Activated CD8-positive, alpha-beta T cell treated with anti-CD3 and anti-CD28 coated beads for 36 hours (primary cell): ENCODE results near the gene HEATR1. TPM values are rescaled to one million over a fixed set of nuclear protein-coding genes. Genes with fewer than 3 reads are reported as not detected.

Source experiments
- ATAC-seq: fragments of 200-7000 bp; cut with Tn5 transposase; one replicate; pipeline ENCODE4 v1.10.0; 2021; ENCODE audit warnings: mild to moderate bottlenecking, moderate library complexity
- CTCF ChIA-PET: fragments of 350-600 bp; sonication (Branson Sonifier 250); formaldehyde crosslinking; loops from one replicate; lab custom pipeline; 2021; ENCODE audit warnings: antibody characterized with exemption; lab: Charles Lee
- POLR2A ChIA-PET: fragments of 350-600 bp; sonication (Branson Sonifier 250); formaldehyde crosslinking; loops from one replicate; lab custom pipeline; 2021; ENCODE audit warnings: antibody characterized with exemption; lab: Charles Lee
- DNase-seq: peaks from one replicate; pipeline ENCODE4 v3.0.0-alpha.2; 2020
- H3K27ac Mint-ChIP-seq: one replicate; pipeline ENCODE4 v1.8.0; 2021; ENCODE audit warnings: mild to moderate bottlenecking, mixed read lengths
- H3K27me3 Mint-ChIP-seq: one replicate; pipeline ENCODE4 v1.8.0; 2021; ENCODE audit warnings: mixed read lengths
- H3K36me3 Mint-ChIP-seq: one replicate; pipeline ENCODE4 v1.8.0; 2021; ENCODE audit warnings: low read depth, mixed read lengths
- H3K4me1 Mint-ChIP-seq: one replicate; pipeline ENCODE4 v1.8.0; 2021; ENCODE audit warnings: low read depth, mixed read lengths
- H3K4me3 Mint-ChIP-seq: one replicate; pipeline ENCODE4 v1.8.0; 2021; ENCODE audit warnings: mild to moderate bottlenecking, moderate library complexity, mixed read lengths
- H3K9me3 Mint-ChIP-seq: one replicate; pipeline ENCODE4 v1.8.0; 2021; ENCODE audit warnings: mixed read lengths
- CTCF ChIP-seq: fragments of 200-600 bp; IDR thresholded peaks from one replicate; pipeline ENCODE4 v1.8.0; 2022; ENCODE audit warnings: antibody characterized with exemption, mild to moderate bottlenecking
- intact Hi-C: fragments of 100-400 bp; cut with micrococcal nuclease; formaldehyde crosslinking; loops from one replicate; pipeline ENCODE4 v1.10.0; 2022
- total RNA-seq, 2 experiments: library from RNA; stranded (reverse); gene quantifications; one replicate each; pipeline ENCODE4 v1.2.3, GENCODE V29; 2021

HEATR1 gene
- total RNA-seq, 2 experiments from 2014 or later: 80.9 to 81.7 TPM

GRCh38 chr1:236514703-236515442 is 89.4 kb downstream of the HEATR1 start:
- ATAC-seq (no peak), DNase-seq (no peak)
- Mint-ChIP-seq H3K27ac (no peak overlapping the region), H3K9me3 (no peaks in the 10 kb centered on the region), H3K4me1 (peaks cover 9% of the 10 kb centered on the region), H3K36me3 (no peaks in the 10 kb centered on the region), H3K27me3 (no peaks in the 10 kb centered on the region), H3K4me3 (no peak overlapping the region)
- POLR2A ChIA-PET: interaction anchor here (1.2 kb wide), 1 partner anchor 15 kb away, joined by 3 read pairs; no protein-coding TSS in a partner anchor
- intact Hi-C loops: no loop called here
- CTCF ChIA-PET: no interaction called here
- TF ChIP-seq CTCF: no peak

GRCh38 chr1:236511735-236512418 is 92.4 kb downstream of the HEATR1 start:
- POLR2A ChIA-PET: no interaction called here
- no peak for TF ChIP-seq CTCF
- DNase-seq (no peak), ATAC-seq (no peak)
- intact Hi-C loops: no loop called here
- no peak overlapping the region for H3K27ac Mint-ChIP-seq
- peaks cover 13% of the 10 kb centered on the region for H3K4me1 Mint-ChIP-seq
- H3K9me3 Mint-ChIP-seq: no peaks in the 10 kb centered on the region
- CTCF ChIA-PET: no interaction called here
- H3K36me3 Mint-ChIP-seq: no peaks in the 10 kb centered on the region
- no peak overlapping the region for H3K4me3 Mint-ChIP-seq
- no peaks in the 10 kb centered on the region for H3K27me3 Mint-ChIP-seq

GRCh38 chr1:236509647-236510401 is 94.5 kb downstream of the HEATR1 start:
- CTCF ChIA-PET: no interaction called here
- H3K9me3 Mint-ChIP-seq: no peaks in the 10 kb centered on the region
- DNase-seq: no peak
- intact Hi-C loops: no loop called here
- no peaks in the 10 kb centered on the region for H3K36me3 Mint-ChIP-seq
- TF ChIP-seq CTCF: no peak
- H3K4me1 Mint-ChIP-seq: peaks cover 6% of the 10 kb centered on the region
- no peak for ATAC-seq
- H3K27ac Mint-ChIP-seq: no peak overlapping the region
- no peak overlapping the region for H3K4me3 Mint-ChIP-seq
- no peaks in the 10 kb centered on the region for H3K27me3 Mint-ChIP-seq
- POLR2A ChIA-PET: no interaction called here

DNA sequence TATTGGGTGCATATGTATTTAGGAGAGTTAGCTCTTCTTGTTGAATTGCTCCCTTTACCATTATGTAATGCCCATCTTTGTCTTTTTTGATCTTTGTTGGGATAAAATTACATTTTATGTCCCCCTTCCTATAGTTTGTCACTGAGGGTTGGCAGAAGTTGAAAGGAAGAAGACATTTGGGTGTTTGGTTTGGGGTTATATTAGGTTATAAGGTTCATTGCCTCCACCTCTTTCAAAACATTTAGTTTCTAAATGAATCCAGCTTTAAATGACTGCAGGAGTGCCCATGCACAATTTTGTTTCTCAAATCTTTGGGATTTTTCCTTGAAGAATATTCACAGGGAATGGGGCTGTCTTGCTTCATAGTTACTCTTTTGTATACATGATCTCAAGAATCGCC is 95.1 kb downstream of the HEATR1 start:
- ATAC-seq (no peak), DNase-seq (no peak)
- H3K4me1 Mint-ChIP-seq: peaks cover 6% of the 10 kb centered on the region
- ChIA-PET CTCF (no interaction called here), POLR2A (no interaction called here)
- no peak for TF ChIP-seq CTCF
- H3K4me3 Mint-ChIP-seq: no peak overlapping the region
- H3K36me3 Mint-ChIP-seq: no peaks in the 10 kb centered on the region
- no peak overlapping the region for H3K27ac Mint-ChIP-seq
- no peaks in the 10 kb centered on the region for H3K9me3 Mint-ChIP-seq
- no peaks in the 10 kb centered on the region for H3K27me3 Mint-ChIP-seq
- intact Hi-C loops: no loop called here
